ENCODE results near the gene FTCDNL1. TPM values are rescaled to one million over a fixed set of nuclear protein-coding genes. Genes with fewer than 3 reads are reported as not detected.

The FTCDNL1 gene
- polyA plus RNA-seq, 1 donor: 3.3 TPM

GRCh38 chr2:199814101-199814816 lies 36.7 kb downstream of the FTCDNL1 start:
- H3K27ac ChIP-seq (ENCODE audit: low read length): peak overlapping the region; percentile 66
- no peaks in the 10 kb centered on the region for H3K36me3 ChIP-seq (ENCODE audit: control insufficient read depth, insufficient read depth, low read length)
- peak; percentile 51 to 79 for DNase-seq
- H3K4me1 ChIP-seq (ENCODE audit: control insufficient read depth, insufficient read depth, low read length): peaks cover 10% of the 10 kb centered on the region
- no peaks in the 10 kb centered on the region for H3K9me3 ChIP-seq (ENCODE audit: control insufficient read depth, low read depth, low read length)
- H3K27me3 ChIP-seq (ENCODE audit: control insufficient read depth, insufficient read depth, low read length): no peaks in the 10 kb centered on the region
- 60% methylated on average over 1 of the region's 6 CpGs for WGBS (ENCODE audit: insufficient coverage, low lambda C conversion rate)
- no peak overlapping the region for H3K4me3 ChIP-seq (ENCODE audit: low read length)

DNA sequence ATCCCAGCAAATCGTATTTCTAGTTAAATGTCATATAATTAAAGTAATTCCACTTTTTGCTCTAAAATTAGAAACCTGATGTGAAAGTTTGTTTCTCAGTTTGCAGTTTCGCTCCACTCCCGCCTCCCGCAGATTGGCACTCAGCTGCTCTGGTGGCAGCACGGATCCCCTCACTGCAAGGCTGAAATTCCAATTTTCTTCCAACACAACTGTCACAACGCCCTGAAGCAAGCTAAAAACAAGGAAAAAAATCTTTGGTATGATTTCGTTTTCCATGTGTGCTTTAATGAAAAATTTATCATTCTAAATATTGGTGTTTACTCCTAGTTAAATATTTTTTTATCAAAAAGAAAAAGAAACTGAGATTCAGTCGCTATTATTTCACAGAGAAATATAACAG lies 38.5 kb downstream of the FTCDNL1 start:
- WGBS (ENCODE audit: insufficient coverage, low lambda C conversion rate): 95% methylated on average over 6 of the region's 8 CpGs
- H3K27me3 ChIP-seq (ENCODE audit: control insufficient read depth, insufficient read depth, low read length): no peaks in the 10 kb centered on the region
- no peak for DNase-seq
- no peak overlapping the region for H3K4me3 ChIP-seq (ENCODE audit: low read length)
- H3K27ac ChIP-seq (ENCODE audit: low read length): no peak overlapping the region
- H3K9me3 ChIP-seq (ENCODE audit: control insufficient read depth, low read depth, low read length): no peaks in the 10 kb centered on the region
- H3K4me1 ChIP-seq (ENCODE audit: control insufficient read depth, insufficient read depth, low read length): peaks cover 7% of the 10 kb centered on the region
- no peaks in the 10 kb centered on the region for H3K36me3 ChIP-seq (ENCODE audit: control insufficient read depth, insufficient read depth, low read length)

DNA sequence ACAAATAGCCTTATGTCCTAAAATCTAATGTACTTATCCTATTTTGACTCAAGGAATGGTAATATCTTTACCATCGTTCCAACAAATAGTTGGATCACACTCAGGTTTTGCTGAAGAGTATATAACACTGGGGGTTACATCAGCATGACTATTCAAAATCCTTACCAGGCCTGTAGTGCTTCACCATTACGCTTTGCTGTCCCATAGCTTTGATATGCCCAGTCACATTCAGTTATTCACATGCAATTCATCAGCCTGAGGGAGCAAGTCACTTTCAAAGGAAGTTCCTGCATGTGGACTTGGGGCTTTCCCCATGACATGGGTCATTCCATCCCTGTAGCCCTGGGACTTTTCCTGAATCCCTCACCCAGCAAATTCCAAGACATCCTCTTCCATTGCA lies 39.6 kb downstream of the FTCDNL1 start:
- peaks cover 7% of the 10 kb centered on the region for H3K4me1 ChIP-seq (ENCODE audit: control insufficient read depth, insufficient read depth, low read length)
- no peak overlapping the region for H3K4me3 ChIP-seq (ENCODE audit: low read length)
- DNase-seq: no peak
- WGBS (ENCODE audit: insufficient coverage, low lambda C conversion rate): no CpG with 5 or more reads among the region's 2 CpGs
- H3K9me3 ChIP-seq (ENCODE audit: control insufficient read depth, low read depth, low read length): no peaks in the 10 kb centered on the region
- H3K36me3 ChIP-seq (ENCODE audit: control insufficient read depth, insufficient read depth, low read length): no peaks in the 10 kb centered on the region
- no peaks in the 10 kb centered on the region for H3K27me3 ChIP-seq (ENCODE audit: control insufficient read depth, insufficient read depth, low read length)
- H3K27ac ChIP-seq (ENCODE audit: low read length): no peak overlapping the region

DNA sequence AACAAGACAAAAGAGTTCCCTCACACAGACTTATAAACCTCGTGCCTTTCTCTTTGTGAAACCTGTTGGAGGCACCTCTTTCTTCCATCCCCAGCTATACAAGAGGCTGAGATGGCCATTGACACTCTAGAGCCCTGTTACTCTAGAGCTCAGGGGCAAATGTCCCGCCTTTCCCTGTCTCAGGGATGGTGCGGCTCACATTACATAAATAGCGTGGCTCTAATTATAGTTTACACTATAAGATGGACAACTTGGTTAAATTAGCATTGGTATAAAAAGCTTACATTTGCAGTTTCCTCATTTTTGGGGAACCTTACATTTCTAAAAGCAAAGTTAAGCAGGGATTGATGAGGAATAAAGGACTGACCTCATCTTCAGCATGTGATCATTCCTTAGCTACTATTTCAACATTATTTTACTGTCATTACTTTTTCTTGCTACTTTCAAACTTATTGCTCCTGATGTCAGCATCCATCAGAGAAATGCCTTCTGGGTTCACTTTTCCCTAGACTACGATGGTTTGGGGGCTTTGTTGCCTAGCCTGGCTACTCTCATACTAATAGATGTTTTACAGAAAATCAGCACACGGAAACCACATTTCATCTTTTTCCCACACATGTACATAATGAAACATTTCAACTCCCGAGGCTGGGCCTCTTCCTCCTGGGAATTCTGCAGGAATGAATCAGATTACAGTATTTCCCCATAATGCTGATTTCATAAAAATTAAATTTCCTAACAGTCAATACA lies 40.4 kb downstream of the FTCDNL1 start:
- Histone ChIP-seq H3K9me3 (ENCODE audit: control insufficient read depth, low read depth, low read length) (no peaks in the 10 kb centered on the region), H3K4me1 (ENCODE audit: control insufficient read depth, insufficient read depth, low read length) (peaks cover 7% of the 10 kb centered on the region), H3K36me3 (ENCODE audit: control insufficient read depth, insufficient read depth, low read length) (no peaks in the 10 kb centered on the region), H3K27ac (ENCODE audit: low read length) (no peak overlapping the region), H3K4me3 (ENCODE audit: low read length) (no peak overlapping the region), H3K27me3 (ENCODE audit: control insufficient read depth, insufficient read depth, low read length) (no peaks in the 10 kb centered on the region)
- DNase-seq: no peak
- WGBS (ENCODE audit: insufficient coverage, low lambda C conversion rate): 100% methylated on average over 1 of the region's 7 CpGs

GRCh38 chr2:199807966-199808365 lies 43.0 kb downstream of the FTCDNL1 start:
- Histone ChIP-seq H3K27ac (ENCODE audit: low read length) (no peak overlapping the region), H3K9me3 (ENCODE audit: control insufficient read depth, low read depth, low read length) (no peaks in the 10 kb centered on the region), H3K27me3 (ENCODE audit: control insufficient read depth, insufficient read depth, low read length) (no peaks in the 10 kb centered on the region), H3K4me1 (ENCODE audit: control insufficient read depth, insufficient read depth, low read length) (no peaks in the 10 kb centered on the region), H3K4me3 (ENCODE audit: low read length) (no peak overlapping the region), H3K36me3 (ENCODE audit: control insufficient read depth, insufficient read depth, low read length) (no peaks in the 10 kb centered on the region)
- no peak for DNase-seq

GRCh38 chr2:199806179-199806578 lies 44.8 kb downstream of the FTCDNL1 start:
- Histone ChIP-seq H3K9me3 (ENCODE audit: control insufficient read depth, low read depth, low read length) (no peaks in the 10 kb centered on the region), H3K27me3 (ENCODE audit: control insufficient read depth, insufficient read depth, low read length) (no peaks in the 10 kb centered on the region), H3K27ac (ENCODE audit: low read length) (no peak overlapping the region), H3K4me3 (ENCODE audit: low read length) (no peak overlapping the region), H3K4me1 (ENCODE audit: control insufficient read depth, insufficient read depth, low read length) (no peaks in the 10 kb centered on the region), H3K36me3 (ENCODE audit: control insufficient read depth, insufficient read depth, low read length) (no peaks in the 10 kb centered on the region)
- DNase-seq: peak in 1 of 2 donors; percentile 9
- 87% methylated on average over 3 of the region's 7 CpGs for WGBS (ENCODE audit: insufficient coverage, low lambda C conversion rate)

- Histone ChIP-seq H3K4me1 (ENCODE audit: control insufficient read depth, insufficient read depth, low read length) (no peaks in the 10 kb centered on the region), H3K4me3 (ENCODE audit: low read length) (no peak overlapping the region), H3K9me3 (ENCODE audit: control insufficient read depth, low read depth, low read length) (no peaks in the 10 kb centered on the region), H3K27ac (ENCODE audit: low read length) (no peak overlapping the region), H3K27me3 (ENCODE audit: control insufficient read depth, insufficient read depth, low read length) (no peaks in the 10 kb centered on the region), H3K36me3 (ENCODE audit: control insufficient read depth, insufficient read depth, low read length) (no peaks in the 10 kb centered on the region)
- WGBS (ENCODE audit: insufficient coverage, low lambda C conversion rate): no CpG with 5 or more reads among the region's 1 CpG
- peak in 1 of 2 donors; percentile 5 for DNase-seq
These were observed 46.2 kb downstream of the FTCDNL1 start for GRCh38 chr2:199804831-199805230.

GRCh38 chr2:199798831-199799580 lies 52.0 kb downstream of the FTCDNL1 start:
- Histone ChIP-seq H3K4me3 (ENCODE audit: low read length) (no peak overlapping the region), H3K36me3 (ENCODE audit: control insufficient read depth, insufficient read depth, low read length) (no peaks in the 10 kb centered on the region), H3K27me3 (ENCODE audit: control insufficient read depth, insufficient read depth, low read length) (no peaks in the 10 kb centered on the region), H3K9me3 (ENCODE audit: control insufficient read depth, low read depth, low read length) (no peaks in the 10 kb centered on the region), H3K27ac (ENCODE audit: low read length) (no peak overlapping the region), H3K4me1 (ENCODE audit: control insufficient read depth, insufficient read depth, low read length) (peaks cover 7% of the 10 kb centered on the region)
- 88% methylated on average over 2 of the region's 10 CpGs for WGBS (ENCODE audit: insufficient coverage, low lambda C conversion rate)
- DNase-seq: peak in 1 of 2 donors; percentile 24

DNA sequence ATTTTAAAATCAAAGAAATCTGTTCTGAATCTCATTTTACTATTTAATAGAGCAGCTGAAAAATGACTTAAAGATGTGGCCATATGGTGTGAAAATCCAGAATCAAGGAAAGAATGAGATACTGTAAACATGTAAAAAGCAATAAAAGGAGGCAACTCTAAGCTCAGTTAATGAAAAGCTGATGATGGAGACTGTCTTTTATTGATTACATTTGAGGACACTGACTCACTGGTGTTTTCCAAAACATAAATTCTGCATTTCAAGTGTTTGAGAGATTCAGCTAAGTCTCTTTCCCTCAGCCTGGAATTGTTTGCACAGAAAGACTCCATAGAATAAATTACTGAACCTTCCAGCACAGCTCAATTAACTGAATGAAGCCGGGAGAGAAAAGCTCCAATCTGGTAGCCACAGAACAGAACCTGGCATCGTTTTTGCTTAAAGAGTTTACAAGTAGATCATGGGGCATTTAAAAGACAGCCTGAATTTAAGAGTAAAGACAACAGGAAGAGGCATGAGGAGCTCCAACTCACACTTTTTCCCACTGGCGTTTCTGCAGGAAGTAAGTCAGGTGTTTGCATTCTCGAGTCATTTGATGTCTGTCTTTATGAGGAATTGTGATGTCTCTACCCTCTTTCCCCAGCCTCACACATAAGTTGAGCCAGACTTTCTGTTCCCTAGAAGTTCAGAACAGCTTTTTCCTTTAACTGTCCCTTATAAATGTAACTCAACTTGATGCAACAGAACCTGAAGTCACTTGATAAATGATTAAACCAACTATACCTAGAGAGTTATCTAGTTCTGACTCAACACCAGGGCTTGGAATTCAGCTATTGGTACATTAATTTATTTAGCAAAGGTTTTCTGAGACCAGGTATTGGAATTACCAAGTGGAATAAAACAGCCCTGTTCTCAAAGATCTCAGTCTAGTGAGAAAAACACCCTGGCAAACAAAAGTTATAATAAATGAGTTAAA lies 53.3 kb downstream of the FTCDNL1 start:
- no peaks in the 10 kb centered on the region for H3K27me3 ChIP-seq (ENCODE audit: control insufficient read depth, insufficient read depth, low read length)
- no peaks in the 10 kb centered on the region for H3K36me3 ChIP-seq (ENCODE audit: control insufficient read depth, insufficient read depth, low read length)
- DNase-seq: peak in 1 of 2 donors; percentile 26
- H3K9me3 ChIP-seq (ENCODE audit: control insufficient read depth, low read depth, low read length): no peaks in the 10 kb centered on the region
- no peak overlapping the region for H3K4me3 ChIP-seq (ENCODE audit: low read length)
- WGBS (ENCODE audit: insufficient coverage, low lambda C conversion rate): no CpG with 5 or more reads among the region's 4 CpGs
- H3K27ac ChIP-seq (ENCODE audit: low read length): no peak overlapping the region
- peaks cover 7% of the 10 kb centered on the region for H3K4me1 ChIP-seq (ENCODE audit: control insufficient read depth, insufficient read depth, low read length)

Measured in large intestine (tissue), 3 donors.